Psoas muscle (tissue), 8 donors: Measurements from ENCODE around the gene B9D1. TPM values are rescaled to one million over a fixed set of nuclear protein-coding genes. Genes with fewer than 3 reads are reported as not detected.

Experiments
- ATAC-seq, 4 donors: fragments of 200-7000 bp; cut with Tn5 transposase; one replicate each; pipeline ENCODE4 v1.9.1; 2020; ENCODE audit warnings: moderate library complexity in 3 of 4, mild to moderate bottlenecking in 2 of 4
- DNase-seq, 2 donors: peaks; one replicate each; pipeline ENCODE4 v3.0.0-alpha.2; 2020
- H3K27ac ChIP-seq: fragments of 200-600 bp; one replicate; pipeline ENCODE4 v1.8.0; 2022
- H3K27me3 ChIP-seq, 3 donors: fragments of 200-600 bp in 1 of 3; one replicate each; pipeline versions ENCODE4 v1.6.1 to v1.8.0; 2013 to 2022; ENCODE audit warnings: low read length in 2 of 3, mild to moderate bottlenecking in 2 of 3, moderate library complexity in 1 of 3; ENCODE audit not compliant: insufficient read depth in 3 of 3
- H3K36me3 ChIP-seq, 2 donors: fragments of 200-600 bp in 1 of 2; one replicate each; pipeline versions ENCODE4 v1.6.1 to v1.8.0; 2013 to 2022; ENCODE audit warnings: low read depth in 1 of 2, mild to moderate bottlenecking in 1 of 2, moderate library complexity in 1 of 2; ENCODE audit not compliant: insufficient read depth in 1 of 2
- H3K4me1 ChIP-seq: fragments of 200-600 bp; one replicate; pipeline ENCODE4 v1.8.0; 2022
- H3K4me3 ChIP-seq: fragments of 200-600 bp; one replicate; pipeline ENCODE4 v1.8.0; 2022; ENCODE audit warnings: mild to moderate bottlenecking
- H3K9me3 ChIP-seq: fragments of 200-600 bp; one replicate; pipeline ENCODE4 v1.8.0; 2022
- WGBS, 3 donors: extraction: QIAGEN DNeasy Blood & Tissue Kit; methylation state at CpG; one replicate each; pipeline versions ENCODE4 v1.1.6 to v1.1.7; 2013; 5-methylcytosine and 5-hydroxymethylcytosine counted together
- intact Hi-C, 2 donors: fragments of 100-400 bp; cut with DNase I; formaldehyde crosslinking; loops; one replicate each; pipeline versions ENCODE4 v1.11.0 to v1.14.2; 2022
- polyA plus RNA-seq, 3 donors: library from polyadenylated mRNA; stranded (reverse); fragments of 200-250 nt; gene quantifications; one replicate each; pipeline ENCODE4 v1.2.3, GENCODE V29; 2013
- total RNA-seq, 4 donors: library from RNA; stranded (reverse); fragmentation: NEBNext Ultra II Directional in 2 of 4; extraction: Animal tissue kit (Norgen Biotek cat#: 25700) in 2 of 4; gene quantifications; one replicate each; pipeline versions ENCODE4 v1.2.1 to v1.2.4, GENCODE V29; 2021 to 2023
- TF ChIP-seq, protein P1 (sequence below): fragments of 200-600 bp; IDR thresholded peaks from one replicate; pipeline ENCODE4 v1.8.0; 2022; ENCODE audit warnings: antibody characterized with exemption
- donor health status: healthy with polysubstance abuse.
- donor health status: DM: no; HTN: no; CAD: no; lungs with moderate emphysema.
- donor health status: Bipolar disorder and iron deficiency.
- donor health status: healthy.
- donor health status: DM: yes; HTN: yes; CAD: no.
- donor health status: DM: no; HTN: no; CAD: no.
- donor health status: DM: no; HTN: no; CAD: no.
- donor health status: DM: yes; HTN: yes; CAD: no.

B9D1 gene
- total and polyA plus RNA-seq, 7 donors, result 4.7 to 9.2 (median 7.0) TPM

GRCh38 chr17:19399750-19400450, 37.4 kb upstream of the B9D1 start:
- Histone ChIP-seq H3K4me1 (no peaks in the 10 kb centered on the region), H3K27me3 (no peaks in the 10 kb centered on the region), H3K4me3 (no peak overlapping the region), H3K36me3 (no peaks in the 10 kb centered on the region), H3K9me3 (no peaks in the 10 kb centered on the region), H3K27ac (no peak overlapping the region)
- no peak for DNase-seq
- TF ChIP-seq, protein P1, sequence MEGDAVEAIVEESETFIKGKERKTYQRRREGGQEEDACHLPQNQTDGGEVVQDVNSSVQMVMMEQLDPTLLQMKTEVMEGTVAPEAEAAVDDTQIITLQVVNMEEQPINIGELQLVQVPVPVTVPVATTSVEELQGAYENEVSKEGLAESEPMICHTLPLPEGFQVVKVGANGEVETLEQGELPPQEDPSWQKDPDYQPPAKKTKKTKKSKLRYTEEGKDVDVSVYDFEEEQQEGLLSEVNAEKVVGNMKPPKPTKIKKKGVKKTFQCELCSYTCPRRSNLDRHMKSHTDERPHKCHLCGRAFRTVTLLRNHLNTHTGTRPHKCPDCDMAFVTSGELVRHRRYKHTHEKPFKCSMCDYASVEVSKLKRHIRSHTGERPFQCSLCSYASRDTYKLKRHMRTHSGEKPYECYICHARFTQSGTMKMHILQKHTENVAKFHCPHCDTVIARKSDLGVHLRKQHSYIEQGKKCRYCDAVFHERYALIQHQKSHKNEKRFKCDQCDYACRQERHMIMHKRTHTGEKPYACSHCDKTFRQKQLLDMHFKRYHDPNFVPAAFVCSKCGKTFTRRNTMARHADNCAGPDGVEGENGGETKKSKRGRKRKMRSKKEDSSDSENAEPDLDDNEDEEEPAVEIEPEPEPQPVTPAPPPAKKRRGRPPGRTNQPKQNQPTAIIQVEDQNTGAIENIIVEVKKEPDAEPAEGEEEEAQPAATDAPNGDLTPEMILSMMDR, result no peak
- 61 to 75% (median 64%) methylated on average over 3 of the region's 3 CpGs for WGBS, 3 donors
- ATAC-seq, result no peak
- intact Hi-C loops, result no loop called here

- WGBS, 3 donors, result 60 to 69% (median 67%) methylated on average over 2 of the region's 2 CpGs
- ATAC-seq (peak in 3 of 4 donors; percentile 63 to 70 (median 67)), DNase-seq (peak; percentile 66 to 81)
- intact Hi-C loops, result no loop called here
- no peaks in the 10 kb centered on the region for H3K9me3 ChIP-seq
- no peaks in the 10 kb centered on the region for H3K36me3 ChIP-seq
- peak overlapping the region; percentile 4 for H3K27ac ChIP-seq
- no peaks in the 10 kb centered on the region for H3K27me3 ChIP-seq
- TF ChIP-seq, protein P1, result no peak
- no peak overlapping the region for H3K4me3 ChIP-seq
- no peaks in the 10 kb centered on the region for H3K4me1 ChIP-seq
Measured at GRCh38 chr17:19398301-19399181, 36.0 kb upstream of the B9D1 start.

- TF ChIP-seq, protein P1, result no peak
- Histone ChIP-seq H3K27ac (peak overlapping the region; percentile 4), H3K36me3 (no peaks in the 10 kb centered on the region), H3K27me3 (no peaks in the 10 kb centered on the region), H3K4me3 (no peak overlapping the region), H3K9me3 (no peaks in the 10 kb centered on the region), H3K4me1 (no peaks in the 10 kb centered on the region)
- 66 to 78% (median 68%) methylated on average over 6 of the region's 6 CpGs for WGBS, 3 donors
- ATAC-seq, result no peak
- intact Hi-C loops, result no loop called here
- DNase-seq, result no peak
Measured at GRCh38 chr17:19397556-19398041, 35.1 kb upstream of the B9D1 start.

DNA sequence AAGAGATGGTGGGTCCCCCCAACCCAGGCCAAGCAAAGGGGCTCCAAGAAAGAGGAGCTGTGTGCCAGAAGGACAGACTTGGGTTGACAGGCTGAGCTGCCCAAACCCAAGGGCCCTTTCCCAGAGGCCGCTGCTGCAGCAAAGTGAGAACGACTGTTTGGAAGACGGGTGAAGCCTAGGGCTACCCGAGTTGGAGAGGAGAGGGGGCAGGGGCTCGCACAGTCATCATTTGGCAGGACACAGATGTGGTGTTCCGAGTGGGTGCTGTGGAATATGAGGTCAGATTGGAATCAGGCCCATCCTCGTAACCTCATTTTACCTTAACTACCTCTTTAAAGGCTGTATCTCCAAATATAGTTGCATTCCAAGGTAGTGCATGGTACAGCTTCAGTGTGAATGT, 29.8 kb upstream of the B9D1 start:
- TF ChIP-seq, protein P1, result no peak
- Histone ChIP-seq H3K9me3 (no peaks in the 10 kb centered on the region), H3K36me3 (no peaks in the 10 kb centered on the region), H3K27me3 (no peaks in the 10 kb centered on the region), H3K4me1 (peaks cover 5% of the 10 kb centered on the region), H3K4me3 (no peak overlapping the region), H3K27ac (no peak overlapping the region)
- intact Hi-C loops, result no loop called here
- WGBS, 3 donors, result 52 to 75% (median 53%) methylated on average over 7 of the region's 7 CpGs
- DNase-seq, result no peak
- no peak for ATAC-seq
